Measurements from ENCODE around the gene EFNA2. TPM values are rescaled to one million over a fixed set of nuclear protein-coding genes. Genes with fewer than 3 reads are reported as not detected.
A peak's percentile ranks its signal among the peaks of the same experiment; 100 is the strongest.

Gene EFNA2
- total RNA-seq, 4 donors from 2014 or later: not detected

DNA sequence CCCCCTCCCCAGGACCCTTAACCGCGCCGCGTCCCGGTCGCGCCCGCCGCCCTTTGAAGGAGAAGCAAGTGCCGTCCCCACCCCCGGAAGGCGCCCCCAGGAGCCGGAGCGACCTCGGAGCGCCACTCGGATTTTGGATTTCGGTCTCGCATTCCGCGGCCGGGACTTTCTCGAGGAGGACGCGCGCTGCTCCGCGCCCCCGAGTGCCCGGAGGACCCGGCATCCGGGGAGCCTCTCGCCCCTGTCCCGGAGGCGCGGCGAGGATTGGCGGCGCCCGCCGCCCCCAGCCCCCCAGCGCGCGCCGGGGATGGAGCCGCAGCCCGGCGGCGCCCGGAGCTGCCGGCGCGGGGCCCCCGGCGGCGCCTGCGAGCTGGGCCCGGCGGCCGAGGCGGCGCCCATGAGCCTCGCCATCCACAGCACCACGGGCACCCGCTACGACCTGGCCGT, 35.7 kb upstream of the EFNA2 start:
- Histone ChIP-seq H3K27me3 (no peaks in the 10 kb centered on the region), H3K27ac (peak overlapping the region; percentile 94 to 100 (median 98)), H3K9me3 (no peaks in the 10 kb centered on the region), H3K4me1 (peaks cover 0 to 76% (median 53%) of the 10 kb centered on the region in 4 donors), H3K4me3 (peak overlapping the region; percentile 91 to 99 (median 96)), H3K36me3 (peaks cover 3 to 10% (median 10%) of the 10 kb centered on the region in 3 donors)
- 0% methylated on average over 8 of the region's 67 CpGs; no CpG with 5 or more reads in 1 of the 2 donors for WGBS, 2 donors
- TF ChIP-seq, protein P1, sequence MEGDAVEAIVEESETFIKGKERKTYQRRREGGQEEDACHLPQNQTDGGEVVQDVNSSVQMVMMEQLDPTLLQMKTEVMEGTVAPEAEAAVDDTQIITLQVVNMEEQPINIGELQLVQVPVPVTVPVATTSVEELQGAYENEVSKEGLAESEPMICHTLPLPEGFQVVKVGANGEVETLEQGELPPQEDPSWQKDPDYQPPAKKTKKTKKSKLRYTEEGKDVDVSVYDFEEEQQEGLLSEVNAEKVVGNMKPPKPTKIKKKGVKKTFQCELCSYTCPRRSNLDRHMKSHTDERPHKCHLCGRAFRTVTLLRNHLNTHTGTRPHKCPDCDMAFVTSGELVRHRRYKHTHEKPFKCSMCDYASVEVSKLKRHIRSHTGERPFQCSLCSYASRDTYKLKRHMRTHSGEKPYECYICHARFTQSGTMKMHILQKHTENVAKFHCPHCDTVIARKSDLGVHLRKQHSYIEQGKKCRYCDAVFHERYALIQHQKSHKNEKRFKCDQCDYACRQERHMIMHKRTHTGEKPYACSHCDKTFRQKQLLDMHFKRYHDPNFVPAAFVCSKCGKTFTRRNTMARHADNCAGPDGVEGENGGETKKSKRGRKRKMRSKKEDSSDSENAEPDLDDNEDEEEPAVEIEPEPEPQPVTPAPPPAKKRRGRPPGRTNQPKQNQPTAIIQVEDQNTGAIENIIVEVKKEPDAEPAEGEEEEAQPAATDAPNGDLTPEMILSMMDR (IDR thresholded peaks at IDR 0.05): no peak
- TF ChIP-seq EP300 (IDR thresholded peaks at IDR 0.05): no peak
- no peak for TF ChIP-seq POLR2A (IDR thresholded peaks at IDR 0.05)
- DNase-seq (ENCODE audit: low spot score in 2 of 2): no peak

DNA sequence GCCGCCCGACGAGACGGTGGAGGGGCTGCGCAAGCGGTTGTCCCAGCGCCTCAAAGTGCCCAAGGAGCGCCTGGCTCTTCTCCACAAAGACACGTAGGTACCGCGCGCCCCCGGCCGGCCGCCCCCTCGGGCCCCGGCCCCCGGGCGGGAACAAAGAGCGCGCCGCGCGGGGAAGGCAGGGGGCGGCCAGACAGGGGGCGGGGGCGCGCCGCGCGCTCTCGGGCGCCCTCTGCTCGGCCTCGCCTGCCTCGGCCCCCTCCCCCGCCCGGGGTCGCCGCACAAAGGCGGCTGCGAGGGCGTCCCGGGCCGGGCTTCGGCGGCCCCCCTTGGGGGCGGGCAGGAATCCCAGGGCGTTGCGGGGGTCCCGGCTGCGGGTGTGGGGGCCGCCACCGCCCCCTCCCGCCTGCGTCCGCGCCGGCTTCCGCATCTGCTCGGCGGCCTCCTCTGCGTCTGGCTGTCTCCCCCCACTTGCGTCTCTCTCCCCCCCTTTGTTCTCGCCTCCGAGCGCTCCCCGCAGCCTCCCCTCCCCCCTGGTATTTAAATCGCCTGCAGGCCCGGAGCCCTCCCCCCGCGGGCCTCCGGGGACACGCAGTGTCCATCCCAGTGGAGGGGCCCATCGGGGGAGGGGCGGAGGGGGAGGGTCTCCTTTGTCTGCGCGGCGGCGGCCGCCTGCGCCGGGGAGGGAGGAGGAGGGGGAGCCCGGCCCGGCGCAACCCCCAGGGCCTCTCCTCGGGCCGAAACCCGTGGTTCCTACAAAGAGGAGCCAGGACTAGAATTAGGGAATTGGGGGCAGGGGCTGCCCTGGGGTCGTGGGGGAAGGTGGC, 35.0 kb upstream of the EFNA2 start:
- no peaks in the 10 kb centered on the region for H3K27me3 ChIP-seq
- H3K27ac ChIP-seq: peak overlapping the region; percentile 94 to 100 (median 98)
- H3K9me3 ChIP-seq: no peaks in the 10 kb centered on the region
- peak in 1 of 2 donors; percentile 19 for TF ChIP-seq POLR2A (IDR thresholded peaks at IDR 0.05)
- no peak for TF ChIP-seq EP300 (IDR thresholded peaks at IDR 0.05)
- H3K36me3 ChIP-seq: peaks cover 7 to 16% (median 16%) of the 10 kb centered on the region in 3 donors
- H3K4me1 ChIP-seq: peaks cover 0 to 76% (median 53%) of the 10 kb centered on the region in 4 donors
- WGBS, 2 donors: 0 to 1% methylated on average over 28 to 79 of the region's 90 CpGs
- H3K4me3 ChIP-seq: peak overlapping the region; percentile 91 to 99 (median 96)
- no peak for DNase-seq (ENCODE audit: low spot score in 2 of 2)

DNA sequence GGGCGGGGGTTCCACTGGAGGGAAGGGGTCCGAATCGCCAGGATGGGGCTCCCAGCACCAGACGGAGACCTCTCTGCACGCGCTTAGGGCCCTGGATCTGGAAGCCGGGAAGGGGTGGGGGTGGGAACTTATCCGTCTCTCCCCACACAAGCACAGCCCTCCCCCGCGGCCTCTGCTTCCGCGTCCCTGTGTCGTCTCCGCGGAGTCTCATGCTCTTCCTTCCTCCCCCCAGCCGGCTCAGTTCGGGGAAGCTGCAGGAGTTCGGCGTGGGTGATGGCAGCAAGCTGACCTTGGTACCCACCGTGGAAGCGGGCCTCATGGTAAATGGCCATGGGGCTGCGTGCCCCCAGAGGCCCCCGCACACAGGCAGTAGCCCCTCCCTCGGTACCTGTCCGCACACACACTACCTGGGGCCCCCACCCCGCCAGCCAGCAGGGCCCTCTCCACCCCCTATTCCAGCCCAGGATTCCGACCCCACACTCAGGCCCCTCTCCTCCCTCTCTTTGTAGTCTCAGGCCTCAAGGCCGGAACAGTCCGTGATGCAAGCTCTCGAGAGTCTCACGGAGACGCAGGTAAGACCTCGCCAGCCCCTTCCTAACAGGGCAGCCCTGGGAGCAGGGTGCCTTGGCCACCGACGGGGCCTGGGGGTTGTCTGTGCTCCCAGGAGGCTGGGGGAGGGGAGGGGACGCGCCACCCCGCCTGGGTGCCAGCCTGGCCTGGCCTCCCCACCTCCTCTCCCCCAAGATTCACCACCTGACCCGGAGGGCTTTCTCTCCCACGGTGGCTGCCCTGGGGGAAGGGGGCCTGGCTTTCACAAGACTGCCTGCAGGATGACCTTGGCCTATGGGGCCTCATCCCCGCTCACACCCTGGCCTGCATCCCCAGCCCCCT, 34.1 kb upstream of the EFNA2 start:
- Histone ChIP-seq H3K4me3 (peak overlapping the region; percentile 63 to 99 (median 92)), H3K4me1 (peaks cover 0 to 76% (median 52%) of the 10 kb centered on the region in 4 donors), H3K27ac (peak overlapping the region; percentile 94 to 100 (median 98)), H3K36me3 (peaks cover 7 to 26% (median 21%) of the 10 kb centered on the region in 3 donors), H3K27me3 (no peaks in the 10 kb centered on the region), H3K9me3 (no peaks in the 10 kb centered on the region)
- TF ChIP-seq, protein P1 (IDR thresholded peaks at IDR 0.05): peak in 1 of 5 experiments; percentile 9
- no peak for TF ChIP-seq POLR2A (IDR thresholded peaks at IDR 0.05)
- DNase-seq (ENCODE audit: low spot score in 2 of 2): peak in 1 of 2 donors; percentile 65
- WGBS, 2 donors: 1 to 2% methylated on average over 22 to 31 of the region's 41 CpGs

DNA sequence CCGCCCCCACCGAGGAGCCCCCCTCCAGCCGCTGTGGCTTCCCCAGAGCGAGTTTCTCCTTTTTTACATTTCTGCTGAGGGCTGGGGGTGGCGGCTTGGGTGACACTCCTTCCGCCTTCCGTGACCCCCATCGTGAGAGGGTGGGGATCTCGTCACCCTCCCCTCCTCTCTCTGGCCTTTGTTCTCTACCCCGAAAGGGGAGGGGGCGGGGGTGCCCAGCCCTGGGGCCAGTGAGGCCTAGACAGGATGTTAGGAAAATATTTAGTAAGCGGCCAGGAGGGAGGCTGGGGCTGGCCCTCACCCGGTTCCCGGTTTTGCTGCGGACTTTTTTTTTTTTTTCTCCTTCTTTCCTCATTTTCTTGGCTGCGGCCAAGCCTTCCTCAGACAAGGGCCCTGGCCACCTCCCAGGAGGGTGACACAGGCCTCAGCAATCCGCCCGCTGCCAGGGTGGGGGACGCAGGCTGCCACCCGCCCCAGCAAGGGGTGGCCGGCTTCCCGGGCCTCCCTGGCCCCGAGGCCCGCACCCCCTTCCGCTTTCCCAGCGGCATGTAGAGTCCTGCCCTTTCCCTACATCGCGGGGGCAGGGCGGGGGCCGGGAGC, 33.4 kb upstream of the EFNA2 start:
- Histone ChIP-seq H3K4me1 (peaks cover 0 to 75% (median 53%) of the 10 kb centered on the region in 4 donors), H3K36me3 (peaks cover 7 to 33% (median 21%) of the 10 kb centered on the region in 3 donors), H3K4me3 (peak overlapping the region; percentile 63 to 99 (median 92)), H3K9me3 (no peaks in the 10 kb centered on the region), H3K27ac (peak overlapping the region; percentile 94 to 100 (median 98)), H3K27me3 (no peaks in the 10 kb centered on the region)
- peak; percentile 85 to 91 for DNase-seq (ENCODE audit: low spot score in 2 of 2)
- TF ChIP-seq EP300 (IDR thresholded peaks at IDR 0.05) (peak; percentile 35 to 89), POLR2A (IDR thresholded peaks at IDR 0.05) (peak in 1 of 2 donors; percentile 20)
- TF ChIP-seq, protein P1 (IDR thresholded peaks at IDR 0.05): no peak
- whole genome bisulfite sequencing, 2 donors: 0 to 1% methylated on average over 26 to 30 of the region's 30 CpGs
